CD4-positive, alpha-beta T cell treated with Interleukin-17A for 1 hour (primary cell): Measurements from ENCODE around the gene CRELD1.

Experiments used
- DNase-seq: peaks from one replicate; pipeline ENCODE4 v3.0.0-alpha.2; 2020

The CRELD1 gene

GRCh38 chr3:9966841-9967240 lies 33.2 kb downstream of the CRELD1 start:
- no peak for DNase-seq

GRCh38 chr3:9969632-9970019 lies 36.0 kb downstream of the CRELD1 start:
- no peak for DNase-seq

- no peak for DNase-seq
These were observed 36.5 kb downstream of the CRELD1 start for GRCh38 chr3:9970020-9970652.

GRCh38 chr3:9976721-9977709 lies 43.4 kb downstream of the CRELD1 start:
- DNase-seq = no peak

GRCh38 chr3:9978710-9979305 lies 45.2 kb downstream of the CRELD1 start:
- DNase-seq = no peak

GRCh38 chr3:9980251-9980650 lies 46.6 kb downstream of the CRELD1 start:
- no peak for DNase-seq

GRCh38 chr3:9986230-9986725 lies 52.6 kb downstream of the CRELD1 start:
- no peak for DNase-seq

GRCh38 chr3:9994086-9994844 lies 60.6 kb downstream of the CRELD1 start:
- DNase-seq = no peak
